K562 (cell line): Measurements from ENCODE around the gene WAS. TPM values are rescaled to one million over a fixed set of nuclear protein-coding genes. Genes with fewer than 3 reads are reported as not detected.

ENCODE experiments used
- ATAC-seq: fragments of 200-7000 bp; cut with Tn5 transposase; 3 replicates; pipeline ENCODE4 v1.9.1; 2020; ENCODE audit warnings: moderate library complexity
- BruUV-seq: library from RNA; stranded (reverse); fragments of 400-500 nt; replicated peaks from 2 replicates; lab custom pipeline; 2021; lab: Mats Ljungman, UMichigan
- CTCF ChIA-PET: fragments of 300-600 bp; formaldehyde crosslinking; extraction: SDS; loops from one replicate; lab custom pipeline; 2021; ENCODE audit warnings: low intra/inter-chr PET ratio; lab: Yijun Ruan, JAX
- POLR2A ChIA-PET: fragments of 300-600, 350-650 bp; sonication (Branson Sonifier 250); formaldehyde crosslinking; extraction: SDS; loops from one replicate; lab custom pipeline; 2021; ENCODE audit warnings: antibody characterized with exemption, inconsistent platforms; lab: Yijun Ruan, JAX
- DNase-seq, 4 experiments: peaks; one replicate each; pipeline versions ENCODE4 v3.0.0 to v3.0.0-alpha.2; 2011 to 2018; ENCODE audit warnings: low spot score in 3 of 4, mixed read lengths in 3 of 4; ENCODE audit errors: extremely low read depth in 1 of 4
- FAIRE-seq: peaks from 2 replicates; lab custom pipeline; 2011; peaks lifted over from hg19 to GRCh38; lab: Jason Lieb, UNC
- H2AFZ ChIP-seq: 2 replicates; pipeline ENCODE4 v1.6.0; 2011; ENCODE audit warnings: low read depth, low read length, control low read depth, inconsistent platforms
- H3K27ac ChIP-seq: fragments of 200-600 bp; 3 replicates; pipeline ENCODE4 v1.8.0; 2011; ENCODE audit warnings: low read depth, mild to moderate bottlenecking, control low read depth, inconsistent platforms, low read length, moderate library complexity, mixed read lengths; ENCODE audit errors: extremely low read depth
- H3K27me3 ChIP-seq, 2 experiments: fragments of 300-600 bp in 1 of 2; 2 replicates in 1 of 2; 3 replicates in 1 of 2; pipeline versions ENCODE4 v1.6.0 to v1.8.0; 2011; ENCODE audit warnings: inconsistent platforms in 2 of 2, low read length in 2 of 2, mild to moderate bottlenecking in 1 of 2, mixed read lengths in 1 of 2, moderate library complexity in 1 of 2; ENCODE audit not compliant: control insufficient read depth in 2 of 2, insufficient read depth in 2 of 2
- H3K36me3 ChIP-seq: fragments of 300-600 bp; 3 replicates; pipeline ENCODE4 v1.8.0; 2011; ENCODE audit warnings: mild to moderate bottlenecking, low read length, inconsistent platforms; ENCODE audit not compliant: control insufficient read depth, insufficient read depth
- H3K4me1 ChIP-seq, 2 experiments: fragments of 200-600 bp in 1 of 2; replicated peaks in 1 of 2; 2 replicates in 1 of 2; 3 replicates in 1 of 2; pipeline versions ENCODE4 v1.5.1 to v1.8.0; 2011; ENCODE audit warnings: inconsistent platforms in 2 of 2, low read length in 2 of 2, mild to moderate bottlenecking in 1 of 2, mixed read lengths in 1 of 2, moderate library complexity in 1 of 2; ENCODE audit not compliant: control insufficient read depth in 2 of 2, insufficient read depth in 2 of 2
- H3K4me2 ChIP-seq: 2 replicates; pipeline ENCODE4 v1.6.1; 2011; ENCODE audit warnings: low read length, control low read depth, inconsistent platforms, mixed read lengths; ENCODE audit not compliant: insufficient read depth
- H3K4me3 ChIP-seq: fragments of 200-600 bp; sonication (generic), shearing (Covaris generic); 2 replicates; pipeline ENCODE4 v1.5.1; 2016; ENCODE audit warnings: control low read depth, inconsistent platforms
- H3K79me2 ChIP-seq: fragments of 200-600 bp; 3 replicates; pipeline ENCODE4 v1.8.0; 2011; ENCODE audit warnings: low read length, inconsistent platforms; ENCODE audit not compliant: control insufficient read depth, insufficient read depth
- H3K9ac ChIP-seq, 2 experiments: 2 replicates each; pipeline versions ENCODE4 v1.6.0 to v1.6.1; 2011; ENCODE audit warnings: low read depth in 2 of 2, low read length in 2 of 2, control low read depth in 1 of 2, inconsistent platforms in 1 of 2, mild to moderate bottlenecking in 1 of 2, mixed read lengths in 1 of 2; ENCODE audit not compliant: insufficient read depth in 1 of 2
- H3K9me1 ChIP-seq: one replicate; pipeline ENCODE4 v1.6.0; 2011; ENCODE audit warnings: inconsistent platforms, mild to moderate bottlenecking, low read length, moderate library complexity; ENCODE audit not compliant: control insufficient read depth, insufficient read depth
- H3K9me3 ChIP-seq: replicated peaks from 2 replicates; pipeline ENCODE4 v1.5.1; 2011; ENCODE audit warnings: low read depth, low read length, inconsistent platforms; ENCODE audit not compliant: control insufficient read depth, insufficient read depth
- H4K20me1 ChIP-seq: replicated peaks from 2 replicates; pipeline ENCODE4 v1.6.1; 2011; ENCODE audit warnings: low read length, inconsistent platforms, mixed read lengths; ENCODE audit not compliant: control insufficient read depth, insufficient read depth
- CBFA2T2 ChIP-seq: fragments of 450-650 bp; conservative IDR thresholded peaks from 2 replicates; pipeline ENCODE4 v1.6.1; 2017; ENCODE audit warnings: mild to moderate bottlenecking
- FOXP1 ChIP-seq: sonication (generic); formaldehyde crosslinking; IDR thresholded peaks from 2 replicates; pipeline ENCODE4 v1.8.0; 2022; ENCODE audit warnings: mild to moderate bottlenecking, missing genetic modification reagents
- MCM3 ChIP-seq: fragments of 450-650 bp; IDR thresholded peaks from 2 replicates; pipeline ENCODE4 v1.6.1; 2016
- REST ChIP-seq, 2 experiments: fragments of 450-650 bp; formaldehyde crosslinking in 1 of 2; IDR thresholded peaks; 2 replicates each; pipeline versions ENCODE4 v1.4.0 to v1.6.1; 2014 to 2020; ENCODE audit warnings: mild to moderate bottlenecking in 2 of 2, borderline replicate concordance in 1 of 2, low read depth in 1 of 2
- SMC3 ChIP-seq: conservative IDR thresholded peaks from 2 replicates; pipeline ENCODE4 v1.6.1; 2011; ENCODE audit warnings: low read depth, low read length, improper control_type of control experiment; ENCODE audit not compliant: insufficient read depth
- UBTF ChIP-seq, 2 experiments: IDR thresholded peaks; 2 replicates each; pipeline ENCODE4 v1.6.1; 2012; ENCODE audit warnings: improper control_type of control experiment in 2 of 2, low read depth in 2 of 2, low read length in 2 of 2, borderline replicate concordance in 1 of 2
- VEZF1 ChIP-seq: fragments of 200-800 bp; sonication (Bioruptor generic); IDR thresholded peaks from 2 replicates; pipeline ENCODE4 v1.6.1; 2017; ENCODE audit warnings: missing genetic modification characterization, missing compliant biosample characterization
- WGBS: fragments of 100-300 bp; shearing (Covaris generic); methylation state at CpG from one replicate; pipeline ENCODE4 v1.1.6; 2016; ENCODE audit warnings: low coverage, mixed read lengths; ENCODE audit not compliant: insufficient coverage; ENCODE audit errors: missing lambda C conversion rate; 5-methylcytosine and 5-hydroxymethylcytosine counted together
- in situ Hi-C: fragments of 300-500 bp; cut with MboI; formaldehyde crosslinking; loops from 4 replicates; pipeline ENCODE4 v1.15.0; 2018; ENCODE audit warnings: inconsistent platforms, mixed read lengths
- intact Hi-C: fragments of 100-400 bp; cut with micrococcal nuclease; formaldehyde crosslinking; loops from 2 replicates; pipeline ENCODE4 v1.14.2; 2022
- polyA plus RNA-seq, 8 experiments: library from polyadenylated mRNA; depleted of rRNA in 4 of 8; stranded (reverse) in 5 of 8; unstranded in 3 of 8; fragments of >200 nt; fragmentation: Nextera tagmentation in 2 of 8; fragmentation: Illumina TruSeq in 1 of 8; extraction: Ambion mirVana in 2 of 8; extraction: Trizol in 1 of 8; gene quantifications; 2 replicates each; pipeline versions ENCODE4 v1.2.1 to v1.2.3, GENCODE V29; 2011 to 2014; ENCODE audit warnings: inconsistent platforms in 1 of 8, missing spikeins in 1 of 8
- total RNA-seq, 7 experiments: library from RNA; depleted of rRNA in 6 of 7; stranded (reverse); fragments of >200 nt in 6 of 7; fragmentation: Illumina TruSeq in 2 of 7; extraction: Trizol in 2 of 7; gene quantifications; 2 replicates each; pipeline versions ENCODE4 v1.2.1 to v1.2.3, GENCODE V29; 2011 to 2021; ENCODE audit warnings: low replicate concordance in 1 of 7

Gene WAS
- total and polyA plus RNA-seq, 9 of the 15 experiments (the other 6 are each of a cell fraction or from before 2014, with no cell fraction given), result 0.11 to 16.1 (median 3.8) TPM

- Histone ChIP-seq H3K79me2 (no peaks in the 10 kb centered on the region), H4K20me1 (no peaks in the 10 kb centered on the region), H3K27me3 (no peaks in the 10 kb centered on the region), H3K4me1 (no peaks in the 10 kb centered on the region; a peak in 2 of 5 replicates), H3K36me3 (no peaks in the 10 kb centered on the region), H2AFZ (no peak overlapping the region), H3K9ac (no peak overlapping the region), H3K9me1 (no peaks in the 10 kb centered on the region), H3K4me2 (no peak overlapping the region), H3K4me3 (no peak overlapping the region), H3K9me3 (no peaks in the 10 kb centered on the region), H3K27ac (no peak overlapping the region)
- DNase-seq (peak in 2 of 4 experiments; percentile 12 to 48), ATAC-seq (peak; percentile 77), FAIRE-seq (peak; percentile 83)
- ChIA-PET POLR2A (interaction anchor here (0.7 to 1.1 kb wide), 2 partner anchors 28 to 89 kb away, joined by 3 to 4 read pairs; no protein-coding TSS in a partner anchor), CTCF (no interaction called here)
- WGBS, result 35% methylated on average over 6 of the region's 6 CpGs
- in situ Hi-C loops (loop anchor here (25.0 kb wide), 3 partner anchors 1264 to 1939 kb away; partner anchors contain the start of genes AKAP4, CCNB3 and CLCN5), intact Hi-C loops (loop anchor here (5.0 kb wide), 1 partner anchor 249 kb away; the partner anchor contains the start of genes PQBP1 and TIMM17B)
- BruUV-seq, result no TSS peak
- TF ChIP-seq VEZF1 (CRISPR knock-in tag) (no peak), SMC3 (0 out of 2 replicates have a peak, but pooled peaks have one; percentile 5), UBTF (IDR thresholded peaks at IDR 0.05; ENCODE audit: borderline replicate concordance in 1 of 2, low read depth in 2 of 2, low read length in 2 of 2) (no peak), MCM3 (no peak), CBFA2T2 (no peak), REST (IDR thresholded peaks at IDR 0.05; ENCODE audit: borderline replicate concordance) (peak; percentile 49; the same call in 1 of the 2 replicates), REST (CRISPR knock-in tag; IDR thresholded peaks at IDR 0.05; ENCODE audit: low read depth) (no peak), FOXP1 (no peak)
These were observed 35.3 kb upstream of the WAS start for GRCh38 chrX:48648336-48648751.
